HEK293T (cell line): ENCODE results near the gene CAMK2G.
"Not testable (repeated sequence)": the region's sequence is repeated elsewhere in the genome, so short reads cannot be mapped to it uniquely, and the experiment has no call there.

Source experiments
- CTCF ChIA-PET: fragments of 350-600 bp; formaldehyde crosslinking; extraction: SDS; loops from one replicate; lab custom pipeline; 2021; ENCODE audit warnings: antibody characterized with exemption, inconsistent platforms; lab: Yijun Ruan, JAX
- POLR2A ChIA-PET: fragments of 350-600 bp; formaldehyde crosslinking; extraction: SDS; loops from one replicate; lab custom pipeline; 2020; ENCODE audit warnings: antibody characterized with exemption, inconsistent platforms; lab: Yijun Ruan, JAX
- DNase-seq: peaks from one replicate; pipeline ENCODE4 v3.0.0; 2012; ENCODE audit warnings: mixed read lengths; ENCODE audit errors: extremely low spot score
- ARNT ChIP-seq: fragments of 450-650 bp; IDR thresholded peaks from 2 replicates; pipeline ENCODE4 v1.6.1; 2017; ENCODE audit warnings: mild to moderate bottlenecking
- BHLHE40 ChIP-seq: fragments of 450-650 bp; IDR thresholded peaks from 2 replicates; pipeline ENCODE4 v1.6.1; 2016; ENCODE audit warnings: mild to moderate bottlenecking, moderate library complexity, borderline replicate concordance
- CTBP1 ChIP-seq: fragments of 450-650 bp; IDR thresholded peaks from 2 replicates; pipeline ENCODE4 v1.6.1; 2016; ENCODE audit warnings: borderline replicate concordance
- ELF4 ChIP-seq: fragments of 450-650 bp; IDR thresholded peaks from 2 replicates; pipeline ENCODE4 v1.6.1; 2017; ENCODE audit warnings: antibody characterized with exemption
- FOXA1 ChIP-seq: fragments of 450-650 bp; IDR thresholded peaks from 2 replicates; pipeline ENCODE4 v1.6.1; 2016; ENCODE audit warnings: mild to moderate bottlenecking
- FOXK2 ChIP-seq: fragments of 450-650 bp; IDR thresholded peaks from 2 replicates; pipeline ENCODE4 v1.6.1; 2016; ENCODE audit warnings: mild to moderate bottlenecking
- FOXM1 ChIP-seq: fragments of 450-650 bp; IDR thresholded peaks from 2 replicates; pipeline ENCODE4 v1.6.1; 2017; ENCODE audit warnings: mild to moderate bottlenecking, borderline replicate concordance
- HDGF ChIP-seq: fragments of 450-650 bp; IDR thresholded peaks from 2 replicates; pipeline ENCODE4 v1.6.1; 2017; ENCODE audit warnings: antibody characterized with exemption, borderline replicate concordance
- L3MBTL2 ChIP-seq: fragments of 450-650 bp; conservative IDR thresholded peaks from 2 replicates; pipeline ENCODE4 v1.6.1; 2016; ENCODE audit warnings: mild to moderate bottlenecking
- LEF1 ChIP-seq: fragments of 450-650 bp; IDR thresholded peaks from 2 replicates; pipeline ENCODE4 v1.6.1; 2017; ENCODE audit warnings: mild to moderate bottlenecking, borderline replicate concordance
- NFRKB ChIP-seq: fragments of 450-650 bp; IDR thresholded peaks from 2 replicates; pipeline ENCODE4 v1.6.1; 2016; ENCODE audit warnings: mild to moderate bottlenecking, moderate library complexity
- PKNOX1 ChIP-seq: fragments of 450-650 bp; IDR thresholded peaks from 2 replicates; pipeline ENCODE4 v1.6.1; 2016
- SP1 ChIP-seq: fragments of 450-650 bp; IDR thresholded peaks from 2 replicates; pipeline ENCODE4 v1.6.1; 2017
- SUZ12 ChIP-seq: fragments of 450-650 bp; IDR thresholded peaks from 2 replicates; pipeline ENCODE4 v1.6.1; 2016; ENCODE audit warnings: mild to moderate bottlenecking
- TARDBP ChIP-seq: fragments of 450-650 bp; IDR thresholded peaks from 2 replicates; pipeline ENCODE4 v1.6.1; 2016
- ZNF384 ChIP-seq: fragments of 450-650 bp; IDR thresholded peaks from 2 replicates; pipeline ENCODE4 v1.6.1; 2016

Gene CAMK2G

GRCh38 chr10:73798087-73798486, 76.3 kb downstream of the CAMK2G start:
- DNase-seq: no peak
- POLR2A ChIA-PET: interaction anchor here (1.7 kb wide), 1 partner anchor 12 kb away, joined by 5 read pairs; the partner anchor contains the start of gene ZSWIM8
- CTCF ChIA-PET: no interaction called here
- TF ChIP-seq NFRKB (no peak), L3MBTL2 (no peak), FOXK2 (no peak), HDGF (no peak), TARDBP (no peak), LEF1 (no peak)

GRCh38 chr10:73797324-73798025, 76.9 kb downstream of the CAMK2G start:
- POLR2A ChIA-PET: no interaction called here
- TF ChIP-seq L3MBTL2: no peak
- no peak for TF ChIP-seq TARDBP
- TF ChIP-seq LEF1: no peak
- TF ChIP-seq FOXK2: no peak
- TF ChIP-seq FOXM1: no peak
- TF ChIP-seq SUZ12: no peak
- TF ChIP-seq FOXA1: no peak
- TF ChIP-seq CTBP1: no peak
- no peak for TF ChIP-seq HDGF
- TF ChIP-seq PKNOX1: no peak
- no peak for TF ChIP-seq ZNF384
- TF ChIP-seq ARNT: no peak
- no peak for TF ChIP-seq SP1
- no peak for TF ChIP-seq ELF4
- no peak for TF ChIP-seq BHLHE40
- TF ChIP-seq NFRKB: no peak
- CTCF ChIA-PET: no interaction called here
- DNase-seq: no peak

- ChIA-PET CTCF (no interaction called here), POLR2A (no interaction called here)
- no peak for DNase-seq
- no peak for TF ChIP-seq SUZ12
- no peak for TF ChIP-seq FOXM1
- no peak for TF ChIP-seq TARDBP
- no peak for TF ChIP-seq BHLHE40
- TF ChIP-seq L3MBTL2: no peak
- TF ChIP-seq ZNF384: no peak
- no peak for TF ChIP-seq CTBP1
- TF ChIP-seq NFRKB: no peak
- TF ChIP-seq SP1: no peak
- TF ChIP-seq FOXA1: no peak
- no peak for TF ChIP-seq PKNOX1
- TF ChIP-seq LEF1: no peak
- no peak for TF ChIP-seq FOXK2
- TF ChIP-seq ARNT: no peak
- no peak for TF ChIP-seq HDGF
- no peak for TF ChIP-seq ELF4
These were observed 77.6 kb downstream of the CAMK2G start for GRCh38 chr10:73796766-73797165.

GRCh38 chr10:73796035-73796434, 78.3 kb downstream of the CAMK2G start:
- CTCF ChIA-PET: interaction anchor here (0.7 kb wide), 1 partner anchor 24 kb away, joined by 3 read pairs; a partner anchor contains a TSS
- DNase-seq, POLR2A ChIA-PET: not testable (repeated sequence)

- DNase-seq: not testable (repeated sequence)
- ChIA-PET CTCF (interaction anchor here (0.7 kb wide), 1 partner anchor 23 kb away, joined by 3 read pairs; a partner anchor contains a TSS), POLR2A (interaction anchor here (1.2 to 1.3 kb wide), 2 partner anchors 10 to 23 kb away, joined by 6 to 7 read pairs; partner anchors contain the start of gene ZSWIM8)
These were observed 78.9 kb downstream of the CAMK2G start for GRCh38 chr10:73795491-73795890.

- DNase-seq: no peak
- POLR2A ChIA-PET: interaction anchor here (1.9 kb wide), 1 partner anchor 17 kb away, joined by 4 read pairs; no protein-coding TSS in a partner anchor
- TF ChIP-seq FOXA1 (no peak), CTBP1 (no peak), FOXK2 (no peak), NFRKB (no peak), SP1 (no peak), PKNOX1 (no peak)
- CTCF ChIA-PET: no interaction called here
These were observed 80.9 kb downstream of the CAMK2G start for GRCh38 chr10:73793456-73793855.

GRCh38 chr10:73791871-73792400, 82.4 kb downstream of the CAMK2G start:
- DNase-seq: no peak
- ChIA-PET CTCF (no interaction called here), POLR2A (no interaction called here)
- TF ChIP-seq ZNF384: no peak
- no peak for TF ChIP-seq FOXK2
- TF ChIP-seq CTBP1: no peak
- TF ChIP-seq FOXM1: no peak
- TF ChIP-seq ARNT: no peak
- TF ChIP-seq PKNOX1: no peak
- TF ChIP-seq L3MBTL2: no peak
- no peak for TF ChIP-seq BHLHE40
- no peak for TF ChIP-seq ELF4
- no peak for TF ChIP-seq LEF1
- no peak for TF ChIP-seq FOXA1
- no peak for TF ChIP-seq SP1
- no peak for TF ChIP-seq NFRKB
- TF ChIP-seq SUZ12: no peak
- TF ChIP-seq HDGF: no peak
- TF ChIP-seq TARDBP: no peak
